ENCODE results near the gene TTLL13. TPM values are rescaled to one million over a fixed set of nuclear protein-coding genes. Genes with fewer than 3 reads are reported as not detected.

Gene TTLL13
- not detected in 2 replicates for total RNA-seq

GRCh38 chr15:90249203-90249863 is at the start of gene TTLL13:
TTLL13 (plus strand) TSS chr15:90249556; CDS start chr15:90250631, 1,075 bp downstream.

GRCh38 chr15:90201130-90201943 is 48.0 kb upstream of the TTLL13 start, which contains the start of gene SEMA4B:
SEMA4B (plus strand) TSS chr15:90201330; CDS start chr15:90201579, 249 bp downstream.

GRCh38 chr15:90233387-90234095 is 15.8 kb upstream of the TTLL13 start, which contains the start of gene CIB1:
CIB1 (minus strand) TSS chr15:90233941; CDS start chr15:90233885, 56 bp downstream.

GRCh38 chr15:90234096-90234988 is 15.0 kb upstream of the TTLL13 start, which contains the start of gene GDPGP1:
GDPGP1 (plus strand) TSS chr15:90234209; CDS start chr15:90240909, 6,700 bp downstream.

GRCh38 chr15:90265271-90266060 is 16.1 kb downstream of the TTLL13 start, which contains the start of gene NGRN:
NGRN (plus strand) TSS chr15:90265672; CDS start chr15:90265713, 41 bp downstream.

Small RNAs within 50 kb of the gene (small RNA-seq; reads per million reads assigned to genes)
- not detected for gene AC091167.3
- gene RN7SL736P, result not detected

Other genes starting within 250 kb of the TTLL13 start
- 14.8 and 21.5 TPM in 2 replicates for gene ZNF710, start 248.2 kb upstream of the TTLL13 start, total RNA-seq
- gene IDH2, start 147.1 kb upstream of the TTLL13 start, total RNA-seq, result 67.2 and 74.4 TPM in 2 replicates
- gene SEMA4B, start 48.2 kb upstream of the TTLL13 start, total RNA-seq, result 8.5 and 9.8 TPM in 2 replicates
- 26.6 and 30.6 TPM in 2 replicates for gene CIB1, start 15.6 kb upstream of the TTLL13 start, total RNA-seq
- gene GDPGP1, start 15.3 kb upstream of the TTLL13 start, total RNA-seq, result 8.4 and 11.3 TPM in 2 replicates
- 50.1 and 58.4 TPM in 2 replicates for gene NGRN, start 16.1 kb downstream of the TTLL13 start, total RNA-seq
- gene ZNF774, start 102.7 kb downstream of the TTLL13 start, total RNA-seq, result 1.5 and 5.3 TPM in 2 replicates
- gene IQGAP1, start 138.7 kb downstream of the TTLL13 start, total RNA-seq, result 344 and 378 TPM in 2 replicates